Natural killer cell (primary cell): ENCODE measurements around the gene C11orf21. TPM values are rescaled to one million over a fixed set of nuclear protein-coding genes. Genes with fewer than 3 reads are reported as not detected.
A peak's percentile ranks its signal among the peaks of the same experiment; 100 is the strongest.

Experiments
- ATAC-seq, 3 donors: fragments of 150-1000 bp in 2 of 3; fragments of 200-7000 bp in 1 of 3; cut with Tn5 transposase; 1 replicate in 1 of 3; 2 replicates in 2 of 3; pipeline ENCODE4 v1.10.0; 2021; ENCODE audit warnings: mild to moderate bottlenecking in 2 of 3, moderate library complexity in 2 of 3
- DNase-seq, 2 donors: peaks; one replicate each; pipeline versions ENCODE4 v3.0.0 to v3.0.0-alpha.2; 2013 to 2021; ENCODE audit warnings: mixed read lengths in 1 of 2
- H3K27ac ChIP-seq: one replicate; pipeline ENCODE4 v1.5.1; 2013; ENCODE audit warnings: mild to moderate bottlenecking, low read length
- H3K27me3 ChIP-seq: one replicate; pipeline ENCODE4 v1.6.1; 2013; ENCODE audit warnings: low read length; ENCODE audit not compliant: control insufficient read depth, insufficient read depth
- H3K36me3 ChIP-seq: one replicate; pipeline ENCODE4 v1.6.1; 2013; ENCODE audit warnings: low read length; ENCODE audit not compliant: control insufficient read depth, insufficient read depth
- H3K4me1 ChIP-seq: one replicate; pipeline ENCODE4 v1.6.1; 2013; ENCODE audit warnings: low read length; ENCODE audit not compliant: control insufficient read depth, insufficient read depth
- H3K4me3 ChIP-seq: one replicate; pipeline ENCODE4 v1.5.1; 2013; ENCODE audit warnings: low read length
- H3K9me3 ChIP-seq: one replicate; pipeline ENCODE4 v1.6.1; 2013; ENCODE audit warnings: low read length; ENCODE audit not compliant: control insufficient read depth, insufficient read depth
- H3K27ac Mint-ChIP-seq, 2 donors: one replicate each; pipeline ENCODE4 v1.8.0; 2022; ENCODE audit warnings: mild to moderate bottlenecking in 2 of 2, mixed read lengths in 2 of 2, moderate library complexity in 1 of 2
- H3K27me3 Mint-ChIP-seq, 2 donors: one replicate each; pipeline ENCODE4 v1.8.0; 2022; ENCODE audit warnings: low read depth in 2 of 2, mixed read lengths in 2 of 2
- H3K36me3 Mint-ChIP-seq: one replicate; pipeline ENCODE4 v1.8.0; 2022; ENCODE audit warnings: mixed read lengths
- H3K4me1 Mint-ChIP-seq, 2 donors: one replicate each; pipeline ENCODE4 v1.8.0; 2022; ENCODE audit warnings: mixed read lengths in 2 of 2
- H3K4me3 Mint-ChIP-seq: one replicate; pipeline ENCODE4 v1.8.0; 2022; ENCODE audit warnings: mild to moderate bottlenecking, moderate library complexity, mixed read lengths
- H3K9me3 Mint-ChIP-seq, 2 donors: one replicate each; pipeline ENCODE4 v1.8.0; 2022; ENCODE audit warnings: mixed read lengths in 2 of 2
- WGBS: methylation state at CpG from one replicate; pipeline ENCODE4 v1.1.7; 2013; ENCODE audit warnings: missing lambda C conversion rate; ENCODE audit not compliant: insufficient coverage; 5-methylcytosine and 5-hydroxymethylcytosine counted together
- intact Hi-C: fragments of 100-400 bp; cut with micrococcal nuclease; formaldehyde crosslinking; loops from one replicate; pipeline ENCODE4 v1.14.2; 2022
- total RNA-seq, 4 donors: library from RNA; stranded (reverse); fragments of 120-200 nt in 1 of 4; gene quantifications; one replicate each; pipeline versions ENCODE4 v1.2.3 to v1.2.4, GENCODE V29; 2013 to 2022
- TF ChIP-seq, protein P1 (sequence below): fragments of 200-600 bp; IDR thresholded peaks from one replicate; pipeline ENCODE4 v1.8.0; 2022; ENCODE audit warnings: antibody characterized with exemption

The C11orf21 gene
- total RNA-seq, 3 donors from 2014 or later (not counting 1 experiment from before 2014, with no cell fraction given), result 227 to 325 (median 237) TPM

- Mint-ChIP-seq H3K27me3 (peaks cover 0 to 23% of the 10 kb centered on the region in 2 donors), H3K9me3 (peaks cover 0 to 5% of the 10 kb centered on the region in 2 donors), H3K27ac (no peak overlapping the region), H3K4me3 (no peak overlapping the region), H3K36me3 (no peaks in the 10 kb centered on the region), H3K4me1 (peaks cover 15 to 38% of the 10 kb centered on the region in 2 donors)
- TF ChIP-seq, protein P1, sequence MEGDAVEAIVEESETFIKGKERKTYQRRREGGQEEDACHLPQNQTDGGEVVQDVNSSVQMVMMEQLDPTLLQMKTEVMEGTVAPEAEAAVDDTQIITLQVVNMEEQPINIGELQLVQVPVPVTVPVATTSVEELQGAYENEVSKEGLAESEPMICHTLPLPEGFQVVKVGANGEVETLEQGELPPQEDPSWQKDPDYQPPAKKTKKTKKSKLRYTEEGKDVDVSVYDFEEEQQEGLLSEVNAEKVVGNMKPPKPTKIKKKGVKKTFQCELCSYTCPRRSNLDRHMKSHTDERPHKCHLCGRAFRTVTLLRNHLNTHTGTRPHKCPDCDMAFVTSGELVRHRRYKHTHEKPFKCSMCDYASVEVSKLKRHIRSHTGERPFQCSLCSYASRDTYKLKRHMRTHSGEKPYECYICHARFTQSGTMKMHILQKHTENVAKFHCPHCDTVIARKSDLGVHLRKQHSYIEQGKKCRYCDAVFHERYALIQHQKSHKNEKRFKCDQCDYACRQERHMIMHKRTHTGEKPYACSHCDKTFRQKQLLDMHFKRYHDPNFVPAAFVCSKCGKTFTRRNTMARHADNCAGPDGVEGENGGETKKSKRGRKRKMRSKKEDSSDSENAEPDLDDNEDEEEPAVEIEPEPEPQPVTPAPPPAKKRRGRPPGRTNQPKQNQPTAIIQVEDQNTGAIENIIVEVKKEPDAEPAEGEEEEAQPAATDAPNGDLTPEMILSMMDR, result no peak
- H3K4me3 ChIP-seq, result no peak overlapping the region
- no peak for ATAC-seq
- intact Hi-C loops, result no loop called here
- H3K27me3 ChIP-seq, result no peaks in the 10 kb centered on the region
- H3K27ac ChIP-seq, result no peak overlapping the region
- peaks cover 44% of the 10 kb centered on the region for H3K4me1 ChIP-seq
- no peaks in the 10 kb centered on the region for H3K36me3 ChIP-seq
- DNase-seq, result no peak
- 91% methylated on average over 7 of the region's 7 CpGs for WGBS
- no peaks in the 10 kb centered on the region for H3K9me3 ChIP-seq
These were observed 17.0 kb upstream of the C11orf21 start for GRCh38 chr11:2318707-2319106.

GRCh38 chr11:2318123-2318522 lies 16.4 kb upstream of the C11orf21 start:
- intact Hi-C loops, result no loop called here
- Mint-ChIP-seq H3K9me3 (peaks cover 0 to 2% of the 10 kb centered on the region in 2 donors), H3K27ac (no peak overlapping the region), H3K4me1 (peaks cover 15 to 43% of the 10 kb centered on the region in 2 donors), H3K4me3 (no peak overlapping the region), H3K27me3 (peaks cover 0 to 17% of the 10 kb centered on the region in 2 donors), H3K36me3 (no peaks in the 10 kb centered on the region)
- TF ChIP-seq, protein P1, result no peak
- H3K27me3 ChIP-seq, result no peaks in the 10 kb centered on the region
- no peaks in the 10 kb centered on the region for H3K9me3 ChIP-seq
- DNase-seq, result no peak
- no peaks in the 10 kb centered on the region for H3K36me3 ChIP-seq
- H3K27ac ChIP-seq, result no peak overlapping the region
- H3K4me1 ChIP-seq, result peaks cover 49% of the 10 kb centered on the region
- 89% methylated on average over 4 of the region's 4 CpGs for WGBS
- H3K4me3 ChIP-seq, result no peak overlapping the region
- no peak for ATAC-seq

DNA sequence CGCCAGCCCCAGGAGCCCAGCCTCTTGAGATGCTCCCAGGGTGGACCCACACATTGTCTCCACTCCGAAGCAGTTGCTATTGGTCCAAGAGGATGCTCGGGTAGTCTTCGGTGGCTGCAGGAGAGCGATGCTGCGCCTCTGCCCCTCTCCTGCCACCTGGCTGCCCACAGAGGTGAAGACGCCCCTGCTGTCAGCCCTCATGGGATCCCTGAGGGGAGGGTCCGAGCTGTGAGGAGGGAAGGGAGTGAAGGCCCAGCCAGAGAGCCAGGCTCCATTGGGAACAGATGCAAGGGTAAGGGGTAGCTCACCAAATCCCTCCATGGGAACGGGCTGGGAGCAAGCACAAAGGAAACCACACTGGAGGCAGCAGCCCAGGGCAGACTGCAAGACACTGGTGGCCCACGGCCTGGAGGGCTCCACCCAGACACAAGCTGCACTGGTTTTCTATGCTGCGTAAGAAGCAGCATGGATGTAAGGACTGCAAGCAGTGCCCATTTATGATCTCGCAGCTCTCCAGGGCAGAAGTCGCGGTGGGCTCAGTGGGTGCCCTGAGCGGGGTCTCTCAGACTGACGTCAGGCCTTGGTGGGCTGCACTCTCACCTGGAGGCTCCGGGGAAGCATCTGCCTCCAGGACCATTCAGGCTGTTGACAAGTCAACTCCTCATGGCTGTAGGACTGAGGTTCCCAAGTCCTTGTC lies 15.8 kb upstream of the C11orf21 start:
- no peaks in the 10 kb centered on the region for H3K9me3 Mint-ChIP-seq
- no peaks in the 10 kb centered on the region for H3K36me3 ChIP-seq
- no peaks in the 10 kb centered on the region for H3K9me3 ChIP-seq
- H3K4me3 ChIP-seq, result no peak overlapping the region
- intact Hi-C loops, result no loop called here
- peaks cover 0 to 11% of the 10 kb centered on the region in 2 donors for H3K27me3 Mint-ChIP-seq
- DNase-seq, result peak in 1 of 2 donors; percentile 11
- H3K27me3 ChIP-seq, result no peaks in the 10 kb centered on the region
- H3K36me3 Mint-ChIP-seq, result no peaks in the 10 kb centered on the region
- ATAC-seq, result peak in 2 of 3 donors; percentile 24 to 38
- H3K4me1 Mint-ChIP-seq, result peaks cover 15 to 48% of the 10 kb centered on the region in 2 donors
- TF ChIP-seq, protein P1, result no peak
- 88% methylated on average over 17 of the region's 17 CpGs for WGBS
- peak overlapping the region; percentile 24 to 64 for H3K27ac Mint-ChIP-seq
- no peak overlapping the region for H3K27ac ChIP-seq
- no peak overlapping the region for H3K4me3 Mint-ChIP-seq
- H3K4me1 ChIP-seq, result peaks cover 56% of the 10 kb centered on the region

GRCh38 chr11:2316963-2317244 lies 15.2 kb upstream of the C11orf21 start:
- Mint-ChIP-seq H3K27ac (peak overlapping the region; percentile 24 to 64), H3K4me3 (no peak overlapping the region), H3K9me3 (no peaks in the 10 kb centered on the region), H3K36me3 (no peaks in the 10 kb centered on the region), H3K27me3 (peaks cover 0 to 5% of the 10 kb centered on the region in 2 donors), H3K4me1 (peaks cover 15 to 53% of the 10 kb centered on the region in 2 donors)
- Histone ChIP-seq H3K27me3 (no peaks in the 10 kb centered on the region), H3K9me3 (no peaks in the 10 kb centered on the region), H3K4me1 (peaks cover 57% of the 10 kb centered on the region), H3K4me3 (no peak overlapping the region), H3K27ac (no peak overlapping the region), H3K36me3 (no peaks in the 10 kb centered on the region)
- ATAC-seq (no peak), DNase-seq (peak in 1 of 2 donors; percentile 9)
- intact Hi-C loops, result no loop called here
- WGBS, result 75% methylated on average over 3 of the region's 3 CpGs
- TF ChIP-seq, protein P1, result no peak
